SK-N-SH treated with all-trans-retinoic acid at 6 μM for 48 hours (cell line): ENCODE measurements around the gene KCNG2.

Source experiments
- ARNTL ChIP-seq: fragments of 450-650 bp; formaldehyde crosslinking; IDR thresholded peaks from 2 replicates; pipeline ENCODE4 v1.5.0; 2020; ENCODE audit warnings: low read depth, mild to moderate bottlenecking, moderate library complexity, borderline replicate concordance
- CSDC2 ChIP-seq: fragments of 250-450 bp; sonication (Bioruptor Pico); IDR thresholded peaks from 2 replicates; pipeline ENCODE4 v1.5.0; 2020; ENCODE audit warnings: mild to moderate bottlenecking, moderate library complexity
- ISL1 ChIP-seq: fragments of 250-450 bp; sonication (Bioruptor Pico); IDR thresholded peaks from 2 replicates; pipeline ENCODE4 v2.1.2; 2022; ENCODE audit warnings: mild to moderate bottlenecking, moderate library complexity
- PATZ1 ChIP-seq: fragments of 250-450 bp; sonication (Bioruptor Pico); IDR thresholded peaks from 2 replicates; pipeline ENCODE4 v1.8.0; 2020; ENCODE audit warnings: mild to moderate bottlenecking, moderate library complexity, borderline replicate concordance
- RARB ChIP-seq: fragments of 250-450 bp; sonication (Bioruptor Pico); IDR thresholded peaks from 2 replicates; pipeline ENCODE4 v1.8.0; 2021; ENCODE audit warnings: mild to moderate bottlenecking, moderate library complexity
- SNAI2 ChIP-seq: fragments of 250-450 bp; sonication (Bioruptor Pico); IDR thresholded peaks from 2 replicates; pipeline ENCODE4 v1.5.0; 2020; ENCODE audit warnings: mild to moderate bottlenecking, moderate library complexity
- ZNF70 ChIP-seq: fragments of 450-650 bp; formaldehyde crosslinking; IDR thresholded peaks from 2 replicates; pipeline ENCODE4 v1.5.0; 2020; ENCODE audit warnings: mild to moderate bottlenecking, moderate library complexity

DNA sequence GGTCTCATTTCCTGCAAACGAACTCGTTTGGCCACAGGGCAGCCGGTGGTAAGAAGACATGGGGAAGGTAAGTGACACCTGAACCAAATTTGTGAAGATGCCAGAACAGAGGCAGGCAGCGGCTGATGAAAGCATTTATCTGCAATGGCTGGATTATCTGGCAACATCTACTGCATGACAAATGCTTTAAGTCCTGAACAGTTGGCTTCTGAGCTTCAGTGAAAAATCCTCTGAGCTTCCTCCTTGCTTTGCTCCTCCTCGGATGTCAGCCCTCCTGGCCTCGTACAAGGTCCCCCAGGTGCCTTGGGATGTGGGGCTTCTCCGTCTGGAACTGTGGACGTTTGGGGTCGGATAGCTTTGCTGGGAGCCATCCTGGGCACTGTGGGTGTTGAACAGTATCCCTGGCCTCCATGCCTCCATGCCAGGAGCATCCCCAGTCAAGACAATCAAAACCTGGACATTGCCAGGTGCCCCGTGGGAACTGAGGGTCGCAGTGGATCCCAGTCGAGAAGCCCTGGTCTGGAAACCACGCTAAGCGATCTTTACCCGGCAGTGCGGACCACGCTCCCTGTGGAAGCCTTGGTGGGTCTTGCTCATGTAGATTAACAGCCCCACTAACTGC is 49.3 kb downstream of the KCNG2 start:
- no peak for TF ChIP-seq PATZ1 (CRISPR knock-in tag)
- no peak for TF ChIP-seq CSDC2 (CRISPR knock-in tag)
- TF ChIP-seq SNAI2 (CRISPR knock-in tag), result no peak
- TF ChIP-seq ISL1 (CRISPR knock-in tag), result no peak
- TF ChIP-seq ARNTL (CRISPR knock-in tag), result no peak
- TF ChIP-seq RARB, result no peak
- TF ChIP-seq ZNF70 (CRISPR knock-in tag), result no peak
